GM18507 (cell line): Measurements from ENCODE around the gene ANTXR2.

Experiments used
- DNase-seq: peaks from one replicate; pipeline ENCODE4 v3.0.0; 2011; ENCODE audit warnings: low read depth; ENCODE audit not compliant: insufficient read length; ENCODE audit errors: extremely low spot score
- FAIRE-seq: peaks from 2 replicates; lab custom pipeline; 2011; peaks lifted over from hg19 to GRCh38; lab: Jason Lieb, UNC

Gene ANTXR2

DNA sequence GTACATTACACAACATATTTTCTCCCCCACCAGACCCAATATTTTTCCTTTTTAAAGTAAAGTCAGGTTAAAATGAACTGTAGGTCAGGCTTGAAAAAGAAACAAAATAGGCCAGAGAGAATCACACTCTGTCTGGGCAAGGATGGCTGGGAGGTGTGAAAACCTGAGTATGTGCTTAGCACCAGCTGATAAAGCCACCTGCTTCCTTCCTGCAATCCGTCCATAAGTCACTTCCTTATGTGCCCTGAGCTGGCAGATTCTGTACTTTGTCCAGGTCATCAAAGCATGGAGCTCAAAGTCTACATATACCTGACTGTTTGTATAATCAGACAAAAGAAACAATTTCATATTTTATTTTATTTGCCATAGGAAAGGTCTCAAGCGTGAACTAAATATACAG lies 37.7 kb downstream of the ANTXR2 start:
- DNase-seq (no peak), FAIRE-seq (peak; percentile 56)

DNA sequence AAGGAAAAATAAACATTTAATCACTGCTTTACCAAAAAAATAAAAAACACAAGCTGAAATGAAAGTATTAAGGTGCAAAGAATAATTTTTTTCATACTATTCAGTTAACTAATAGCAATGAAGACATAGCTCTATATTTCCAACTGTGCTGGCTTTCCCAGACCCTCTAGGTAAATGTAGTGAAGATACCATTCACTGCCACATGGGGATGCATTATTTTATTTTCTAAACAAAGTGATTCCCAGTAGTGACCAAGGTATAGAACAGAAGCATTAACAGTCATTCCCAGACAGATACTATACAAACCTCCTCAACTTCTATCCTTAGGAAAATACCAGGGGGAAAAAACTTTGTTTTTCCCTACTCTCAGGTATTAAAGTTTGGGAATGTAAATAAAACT lies 39.4 kb downstream of the ANTXR2 start:
- FAIRE-seq: no peak
- DNase-seq: no peak

DNA sequence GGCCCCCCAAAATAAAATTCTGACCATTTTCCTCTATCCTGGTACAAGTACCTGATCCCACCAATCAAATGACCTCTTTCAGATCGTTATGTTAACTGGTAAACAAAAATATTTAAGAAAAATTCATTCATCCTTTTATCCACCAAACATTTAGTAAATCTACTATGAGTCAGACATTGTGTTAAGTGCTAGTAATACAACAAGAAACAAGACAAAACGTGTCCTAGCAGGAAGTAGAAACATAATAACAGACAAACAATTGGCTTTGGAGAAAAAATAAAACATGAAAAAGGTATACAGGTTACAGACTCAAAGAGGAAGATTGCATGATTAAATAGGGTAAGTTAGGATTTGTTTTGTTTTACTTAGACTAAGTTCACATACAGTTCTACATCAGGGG lies 43.7 kb downstream of the ANTXR2 start:
- DNase-seq (no peak), FAIRE-seq (no peak)

DNA sequence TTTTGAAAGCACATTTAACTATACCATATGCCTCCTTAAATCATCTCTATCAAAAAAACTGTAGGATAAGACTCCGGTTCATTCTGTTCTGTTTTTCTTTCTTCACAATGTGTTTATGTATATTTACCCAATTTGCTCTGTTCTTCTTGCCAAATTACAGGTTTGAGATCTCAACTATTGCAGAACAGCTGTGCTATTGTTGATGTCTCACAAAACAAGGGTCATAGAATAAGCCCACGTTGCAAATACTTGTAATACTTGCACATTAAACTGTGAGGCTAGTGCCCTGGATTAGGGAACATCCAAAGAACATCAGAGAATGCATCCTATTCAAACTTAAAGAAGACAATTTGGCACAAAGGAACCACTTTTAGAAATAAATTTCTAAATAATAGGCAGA lies 45.4 kb downstream of the ANTXR2 start:
- DNase-seq: no peak
- FAIRE-seq: no peak

DNA sequence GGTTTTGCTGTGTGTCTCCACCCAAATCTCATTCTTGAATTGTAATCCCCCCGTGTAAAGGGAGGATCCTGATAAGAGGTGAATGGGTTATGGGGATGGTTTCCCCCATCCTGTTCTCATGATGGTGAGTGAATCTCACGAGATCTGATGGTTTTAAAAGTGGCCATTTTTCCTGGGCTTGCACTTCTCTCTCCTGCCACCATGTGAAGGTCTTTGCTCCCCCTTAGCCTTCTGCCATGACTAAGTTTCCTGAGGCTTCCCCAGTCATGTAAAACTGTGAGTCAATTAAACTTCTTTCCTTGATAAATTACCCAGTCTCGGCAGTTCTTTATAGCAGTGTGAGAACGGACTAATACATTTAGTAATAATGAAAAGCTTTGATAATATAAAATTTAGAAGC lies 46.9 kb downstream of the ANTXR2 start:
- DNase-seq (no peak), FAIRE-seq (no peak)

DNA sequence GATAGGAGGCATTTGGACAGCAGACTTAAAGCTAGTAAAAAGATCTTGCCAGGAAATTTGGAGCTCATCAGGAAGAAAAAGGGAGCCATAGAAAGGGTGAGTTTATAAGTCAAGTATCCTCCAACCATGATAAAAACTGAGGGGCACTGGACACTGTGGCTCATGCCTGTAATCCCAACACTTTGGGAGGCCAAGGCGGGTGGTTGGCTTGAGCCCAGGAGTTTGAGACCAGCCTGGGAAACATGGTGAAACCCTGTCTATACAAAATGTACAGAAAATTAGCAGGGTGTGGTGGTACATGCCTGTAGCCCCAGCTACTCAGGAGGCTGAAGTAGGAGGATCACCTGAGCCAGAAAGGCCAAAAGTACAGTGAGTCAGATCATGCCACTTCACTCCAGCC lies 48.7 kb downstream of the ANTXR2 start:
- DNase-seq (no peak), FAIRE-seq (no peak)

- DNase-seq (no peak), FAIRE-seq (no peak)
These were observed 50.7 kb downstream of the ANTXR2 start for GRCh38 chr4:80022282-80022681.

- DNase-seq (no peak), FAIRE-seq (peak; percentile 59)
These were observed 55.7 kb downstream of the ANTXR2 start for GRCh38 chr4:80017125-80017854.

- DNase-seq (no peak), FAIRE-seq (no peak)
These were observed 56.5 kb downstream of the ANTXR2 start for GRCh38 chr4:80016506-80016905.

DNA sequence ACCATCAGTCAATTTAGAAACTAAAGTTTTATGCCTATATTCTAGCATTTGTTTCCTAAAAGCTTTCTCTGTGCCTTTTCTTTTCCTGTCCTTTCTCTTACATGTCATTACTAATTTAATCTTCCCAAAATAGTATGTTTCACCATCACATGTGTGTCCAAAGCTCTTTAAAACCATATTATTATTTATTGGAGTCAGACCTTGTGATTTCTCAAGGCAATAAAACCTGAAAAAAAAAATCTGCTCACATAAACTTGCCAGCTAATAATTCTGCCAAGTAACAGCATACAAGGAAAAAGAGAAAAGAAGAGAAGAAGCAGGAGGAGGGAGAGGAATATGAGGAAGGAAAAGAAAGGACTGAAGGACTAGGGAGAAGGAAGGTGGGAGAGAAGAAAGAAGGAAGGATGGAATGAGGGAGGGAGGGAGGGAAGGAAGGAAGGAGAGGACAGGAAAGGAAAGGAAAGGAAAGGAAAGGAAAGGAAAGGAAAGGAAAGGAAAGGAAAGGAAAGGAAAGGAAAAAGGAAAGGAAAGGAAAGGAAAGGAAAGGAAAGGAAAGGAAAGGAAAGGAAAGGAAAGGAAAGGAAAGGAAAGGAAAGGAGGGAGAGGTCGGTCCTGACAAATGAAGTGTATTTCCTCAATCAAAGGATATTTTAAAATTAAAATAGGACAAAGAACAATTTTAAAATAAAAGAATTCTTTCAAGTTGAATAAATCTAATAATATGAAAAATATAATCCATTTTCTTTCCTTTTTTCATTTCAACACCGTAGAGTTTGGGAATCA lies 57.4 kb downstream of the ANTXR2 start:
- no peak for FAIRE-seq
- no peak for DNase-seq

- DNase-seq (no peak), FAIRE-seq (no peak)
These were observed 58.5 kb downstream of the ANTXR2 start for GRCh38 chr4:80014531-80014930.

- FAIRE-seq: no peak
- no peak for DNase-seq
These were observed 60.7 kb downstream of the ANTXR2 start for GRCh38 chr4:80012291-80012690.

DNA sequence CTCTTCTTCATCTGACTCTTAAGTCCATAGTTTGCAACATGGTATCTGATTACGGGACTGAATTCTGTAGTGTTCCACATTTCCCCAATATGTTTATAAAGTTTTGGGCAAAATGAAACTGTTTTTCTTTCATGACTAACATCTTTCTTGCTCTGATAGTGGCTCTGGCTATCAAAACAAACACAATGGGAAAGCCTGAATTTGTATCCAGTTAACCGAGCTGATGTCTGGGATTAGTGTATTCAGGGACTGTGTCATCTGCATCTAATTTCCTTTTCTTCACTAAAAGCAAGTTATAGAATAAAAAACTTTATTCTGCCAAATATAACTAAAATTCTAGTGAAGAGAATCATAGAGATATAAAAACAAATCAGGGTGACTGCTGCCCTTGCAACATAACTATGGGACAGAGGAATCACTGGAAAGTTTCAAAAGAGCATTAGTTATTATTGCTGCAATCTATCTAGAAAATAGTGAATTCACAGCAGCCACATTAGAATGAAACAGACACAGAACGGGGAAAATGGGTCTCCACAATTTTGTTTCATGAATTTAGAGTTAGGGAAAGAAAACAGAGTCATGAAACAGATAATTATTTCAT lies 61.3 kb downstream of the ANTXR2 start:
- DNase-seq: no peak
- FAIRE-seq: no peak

- DNase-seq (no peak), FAIRE-seq (no peak)
These were observed 62.7 kb downstream of the ANTXR2 start for GRCh38 chr4:80010316-80010715.

DNA sequence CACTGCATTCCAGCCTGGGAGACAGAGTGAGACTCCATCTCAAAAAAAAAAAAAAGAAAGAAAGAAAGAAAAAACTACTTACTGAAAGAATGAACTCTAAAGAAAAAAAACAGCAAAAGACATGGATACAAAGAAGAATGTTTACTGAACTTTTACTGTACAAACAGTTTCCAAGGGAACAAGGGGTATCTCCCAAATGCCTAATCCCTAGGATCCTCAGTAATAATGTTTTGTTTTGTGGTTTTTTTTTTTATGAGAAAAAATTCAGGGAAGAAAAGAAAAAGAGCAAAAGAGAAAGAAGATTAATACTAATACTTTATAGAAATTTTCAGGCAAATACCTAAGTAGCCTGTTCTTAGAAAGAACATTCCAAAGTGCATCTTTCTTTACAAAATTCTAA lies 63.2 kb downstream of the ANTXR2 start:
- FAIRE-seq (no peak), DNase-seq (no peak)

DNA sequence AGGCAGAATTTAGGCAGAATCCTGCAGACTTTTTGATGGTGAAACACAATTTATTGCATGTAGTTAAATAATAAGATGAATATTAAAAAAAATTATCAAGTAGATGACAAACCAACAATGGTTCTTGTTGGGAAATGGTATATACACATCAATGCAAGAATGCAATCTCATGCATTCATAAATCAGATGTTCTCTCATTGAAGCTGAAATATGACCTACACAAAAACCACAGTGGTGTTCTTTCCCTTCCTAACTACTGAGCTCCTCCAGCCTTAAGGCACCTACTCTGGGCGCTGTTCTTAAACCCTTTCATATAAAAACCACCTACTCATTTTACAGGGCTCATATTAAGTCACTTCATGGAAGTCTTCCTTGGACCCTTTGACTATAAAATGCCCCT lies 64.1 kb downstream of the ANTXR2 start:
- FAIRE-seq (no peak), DNase-seq (no peak)

GRCh38 chr4:80008351-80008750 lies 64.7 kb downstream of the ANTXR2 start:
- FAIRE-seq: no peak
- DNase-seq: no peak

- FAIRE-seq: peak; percentile 70
- no peak for DNase-seq
These were observed 65.3 kb downstream of the ANTXR2 start for GRCh38 chr4:80007745-80008149.

- FAIRE-seq (no peak), DNase-seq (no peak)
These were observed 65.9 kb downstream of the ANTXR2 start for GRCh38 chr4:80006935-80007744.

- FAIRE-seq: no peak
- no peak for DNase-seq
These were observed 67.2 kb downstream of the ANTXR2 start for GRCh38 chr4:80005863-80006262.
